Stimulated activated CD4-positive, alpha-beta T cell treated with anti-CD3 and anti-CD28 coated beads, TNF-alpha, amount 100 ng/mL, for 24 hours (primary cell): Measurements from ENCODE around the gene MGAT5B.

Experiments used
- DNase-seq, 3 experiments: peaks; one replicate each; pipeline ENCODE4 v3.0.0-alpha.2; 2020; ENCODE audit warnings: low read depth in 3 of 3

Gene MGAT5B

DNA sequence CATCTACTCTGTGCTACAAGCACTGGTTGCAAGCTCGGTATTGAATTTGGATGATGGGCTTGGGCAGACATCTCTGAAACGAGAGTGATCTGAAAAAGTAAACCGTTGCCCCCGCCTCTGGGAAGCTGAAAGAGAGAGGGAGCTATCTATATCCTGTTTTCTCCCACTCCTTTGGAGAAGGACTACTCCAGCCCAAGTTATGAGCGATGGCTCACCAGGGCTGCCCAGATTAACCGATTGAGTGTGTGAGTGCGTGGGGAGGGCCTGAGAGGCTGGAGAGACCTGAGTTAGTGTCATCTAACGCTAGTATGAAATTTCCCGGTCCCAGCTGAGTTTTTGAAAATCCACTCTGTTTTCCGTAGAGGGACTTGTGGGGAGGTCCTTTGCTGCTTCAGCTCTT, 11.5 kb downstream of the MGAT5B start:
- no peak for DNase-seq

DNA sequence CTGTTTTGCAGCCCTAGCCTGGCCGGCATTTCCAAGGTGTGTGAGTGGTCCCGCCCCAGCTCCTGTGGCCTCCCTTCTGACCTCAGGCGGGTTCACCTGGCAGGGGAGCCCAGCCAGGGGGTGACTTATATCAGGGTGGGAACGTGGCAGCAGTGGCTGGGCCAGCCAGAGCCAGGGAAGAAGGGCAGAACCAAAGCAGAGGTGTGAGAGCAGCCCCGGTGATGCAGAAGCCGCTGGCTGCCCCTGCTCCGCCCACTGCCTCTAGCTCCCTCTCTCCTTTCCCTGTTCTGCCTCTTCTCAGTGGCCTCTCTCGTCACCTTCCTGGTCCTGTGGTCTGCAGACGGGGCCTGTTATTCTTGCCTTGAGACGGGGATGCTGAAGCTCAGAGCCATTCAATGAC, 12.1 kb downstream of the MGAT5B start:
- DNase-seq, result no peak

DNA sequence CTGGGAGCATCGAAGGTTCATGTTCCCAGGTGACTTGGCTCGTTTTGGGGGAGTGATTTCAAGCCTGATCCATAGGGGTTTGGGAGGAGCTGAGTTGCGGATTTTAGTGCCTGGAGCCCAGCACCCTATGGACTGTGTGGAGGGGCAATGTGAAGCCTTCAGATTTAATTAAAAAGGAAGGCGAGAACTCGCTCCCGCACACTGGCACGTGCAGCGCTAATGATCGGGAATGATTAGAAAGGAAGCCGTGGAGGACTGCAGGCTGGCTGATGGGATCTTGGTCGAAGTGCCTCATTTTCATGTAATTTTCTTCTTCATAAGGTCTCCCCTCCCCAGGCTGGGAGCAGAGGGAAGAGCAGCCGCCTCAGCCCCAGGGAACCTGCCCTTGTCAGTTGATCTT, 12.8 kb downstream of the MGAT5B start:
- no peak for DNase-seq

DNA sequence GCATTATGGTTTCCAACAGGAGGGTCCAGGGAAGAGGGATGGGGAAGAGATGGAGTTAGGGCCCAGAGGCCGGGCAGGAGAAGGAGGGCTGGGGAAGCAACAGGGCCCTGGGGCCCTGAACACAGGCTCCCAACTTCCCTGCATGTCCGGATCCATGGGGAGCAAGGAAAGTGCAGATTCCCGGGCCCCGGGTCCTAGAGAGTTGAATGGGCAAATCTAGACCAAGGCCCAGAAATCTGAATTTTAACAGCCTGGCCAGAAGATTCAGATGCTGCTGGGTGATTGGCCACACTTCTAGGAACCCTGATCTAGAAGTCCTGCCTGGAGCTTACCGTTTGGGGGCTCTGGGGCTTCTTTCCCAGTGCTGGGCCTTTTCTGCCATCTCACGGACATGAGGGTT, 13.2 kb downstream of the MGAT5B start:
- no peak for DNase-seq

DNA sequence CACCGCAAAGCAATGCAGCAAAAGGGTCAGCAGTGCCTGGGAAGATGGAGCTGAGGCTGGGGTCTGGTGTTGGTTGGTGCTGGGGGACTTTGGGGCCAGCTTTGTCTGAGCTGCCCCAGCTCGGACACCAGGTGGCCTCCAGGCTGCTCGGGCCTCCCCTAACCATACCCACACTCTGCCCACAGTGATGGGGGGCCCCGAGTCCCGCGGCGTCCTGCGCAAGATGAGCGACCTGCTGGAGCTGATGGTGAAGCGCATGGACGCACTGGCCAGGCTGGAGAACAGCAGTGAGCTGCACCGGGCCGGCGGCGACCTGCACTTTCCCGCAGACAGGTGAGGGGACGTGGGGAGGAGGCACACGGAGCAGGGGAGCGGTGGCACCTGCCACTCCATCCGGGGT, 13.8 kb downstream of the MGAT5B start:
- DNase-seq, result no peak

DNA sequence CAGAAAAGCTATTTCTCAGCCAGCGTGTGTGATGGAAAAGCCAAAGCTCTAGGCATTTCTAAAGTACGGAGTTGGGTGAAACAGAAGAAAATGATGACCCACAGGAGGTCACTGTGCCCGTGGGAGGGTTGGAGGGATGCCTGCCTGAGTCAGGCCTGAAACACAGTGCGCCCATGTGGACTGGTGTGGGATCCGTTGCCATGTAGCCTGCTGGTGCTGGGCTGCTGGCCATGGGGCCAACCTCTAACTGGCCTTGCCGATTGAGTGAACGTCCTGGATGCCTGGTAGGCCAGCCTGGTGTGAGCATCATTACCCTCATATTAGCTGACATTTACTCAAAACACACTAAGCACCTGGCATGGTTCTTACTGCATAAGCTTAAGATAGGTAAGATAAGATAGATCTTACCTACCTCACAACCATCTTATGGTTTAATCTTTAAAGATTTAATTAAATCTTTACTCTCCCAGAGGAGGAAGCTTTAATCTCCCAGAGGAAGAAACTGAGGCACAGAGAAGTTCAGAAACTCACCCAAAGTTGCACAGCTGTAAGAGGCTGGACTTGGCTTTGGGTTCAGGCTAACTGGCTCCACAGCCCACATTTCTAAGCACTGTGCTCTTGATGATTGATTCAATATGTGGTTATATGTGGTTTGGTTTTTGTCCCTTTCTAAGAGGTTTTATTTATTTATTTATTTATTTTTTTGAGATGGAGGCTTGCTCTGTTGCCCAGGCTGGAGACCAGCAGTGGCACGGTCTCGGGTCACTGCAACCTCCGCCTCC, 15.7 kb downstream of the MGAT5B start:
- no peak for DNase-seq

DNA sequence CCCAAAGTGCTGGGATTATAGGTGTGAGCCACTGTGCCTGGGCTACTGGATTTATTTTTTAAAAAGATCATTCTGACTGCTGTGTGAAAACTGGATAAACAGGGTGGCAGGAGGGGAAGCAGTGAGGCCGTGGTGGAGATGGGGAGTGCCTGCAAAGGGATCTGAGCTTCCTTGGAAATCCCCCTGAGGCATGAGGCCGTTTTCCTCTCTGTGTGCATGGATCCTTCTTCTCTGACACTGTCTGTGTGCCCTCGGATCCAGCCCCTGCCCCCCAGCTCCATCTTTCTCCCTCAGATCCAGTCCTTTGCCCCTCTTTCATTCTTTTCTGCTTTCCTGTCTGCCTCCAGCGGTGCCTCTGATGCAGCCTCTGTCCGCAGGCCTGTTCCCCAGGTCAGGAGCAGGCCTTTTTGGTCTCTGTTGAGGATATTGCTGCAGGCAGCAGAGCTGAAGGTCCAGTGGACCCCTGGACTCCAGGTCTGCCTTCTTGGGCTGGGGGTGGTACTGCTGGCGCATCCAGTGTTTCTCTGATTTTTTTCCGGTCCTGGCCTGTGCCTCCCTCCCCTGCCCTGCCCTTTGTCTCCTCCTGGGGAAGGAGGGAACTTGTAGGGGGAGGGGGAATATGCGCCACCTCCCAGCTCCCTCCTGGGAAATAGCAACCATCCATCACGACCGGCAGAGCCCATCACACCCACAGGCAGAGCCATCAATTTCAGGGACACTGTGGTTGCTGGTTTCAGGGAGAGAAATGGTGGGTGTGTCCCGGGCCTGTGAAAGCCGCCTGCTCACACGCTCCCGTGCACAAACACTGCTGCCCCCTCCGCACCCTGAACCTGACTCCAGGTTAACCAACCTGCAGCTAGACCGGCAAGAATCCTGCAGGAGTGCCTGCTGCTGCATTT, 17.0 kb downstream of the MGAT5B start:
- DNase-seq, result no peak

DNA sequence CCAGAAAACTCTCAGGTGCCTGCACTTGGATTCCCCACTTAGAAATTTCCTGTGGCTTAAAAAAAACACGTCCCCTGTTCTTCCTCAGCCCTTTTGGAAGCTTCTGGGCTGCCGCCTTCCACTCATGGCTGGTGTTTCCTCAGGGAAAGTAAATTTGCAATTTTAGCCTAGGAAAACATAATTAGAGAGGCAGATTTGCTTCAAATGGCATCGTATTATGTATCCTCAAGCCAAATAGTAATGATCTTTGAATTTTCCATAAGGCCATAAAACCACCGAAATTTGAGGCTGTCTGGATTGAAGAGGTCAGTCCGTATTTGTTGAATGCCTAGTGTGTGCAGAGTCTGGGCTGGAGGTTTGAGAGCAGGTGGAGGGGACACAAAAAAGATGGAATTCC, 17.7 kb downstream of the MGAT5B start:
- no peak for DNase-seq

DNA sequence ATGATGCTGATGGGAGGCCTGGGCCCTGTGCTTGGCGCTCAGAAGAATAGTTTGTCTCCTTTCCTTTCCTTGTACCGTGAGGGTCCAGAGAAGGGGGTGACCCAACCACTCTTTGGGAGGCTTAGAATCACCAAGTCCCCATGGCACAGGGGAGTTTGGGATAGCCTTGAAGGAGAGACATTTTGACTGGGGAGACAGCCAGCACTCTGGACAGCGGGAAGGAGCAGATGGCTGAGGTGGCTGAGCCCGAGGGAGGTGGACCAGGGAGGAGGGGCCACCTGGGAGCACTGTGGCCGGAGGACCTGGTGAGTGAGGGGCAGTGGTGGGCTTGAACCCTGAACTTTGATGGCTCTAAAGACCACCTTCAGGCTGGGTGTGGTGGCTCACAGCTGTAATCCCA, 18.2 kb downstream of the MGAT5B start:
- no peak for DNase-seq

DNA sequence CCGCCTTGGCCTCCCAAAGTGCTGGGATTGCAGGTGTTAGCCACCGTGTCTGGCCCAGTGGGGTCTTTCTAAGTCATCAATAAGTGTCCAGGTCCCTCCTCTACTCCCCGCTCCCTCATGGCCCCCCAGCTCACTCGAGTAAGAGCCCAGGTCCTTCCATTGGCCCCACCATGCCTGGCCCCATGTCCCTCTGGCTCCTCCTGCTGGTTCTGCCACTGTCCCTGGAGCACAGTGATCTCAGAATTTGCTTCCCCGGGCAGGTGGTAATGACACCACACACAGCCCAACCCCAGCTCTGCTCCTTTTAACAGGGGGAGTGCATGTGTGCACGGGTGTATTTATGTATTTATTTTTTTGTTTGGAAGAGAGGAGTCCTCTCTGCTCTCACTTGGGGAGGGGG, 19.6 kb downstream of the MGAT5B start:
- DNase-seq, result no peak

DNA sequence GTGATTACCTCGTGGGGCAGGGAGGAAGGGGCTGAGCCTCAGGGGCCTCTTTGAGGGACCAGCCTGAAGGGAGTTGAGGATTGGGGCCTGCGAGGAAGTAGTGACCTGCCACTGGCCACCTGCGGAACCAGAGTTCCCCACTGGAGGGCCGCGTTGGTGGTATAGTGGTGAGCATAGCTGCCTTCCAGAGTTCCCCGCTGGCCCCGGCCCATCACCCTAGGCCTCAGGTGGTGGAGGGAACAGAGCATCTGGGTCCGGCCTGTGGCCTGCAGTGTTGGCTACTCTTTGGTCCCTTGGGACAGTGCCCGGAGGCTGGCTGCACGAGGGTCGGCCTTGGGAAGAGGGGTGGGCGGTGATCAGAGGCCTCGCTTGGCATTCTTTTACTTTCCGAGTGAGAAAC, 20.5 kb downstream of the MGAT5B start:
- no peak for DNase-seq

DNA sequence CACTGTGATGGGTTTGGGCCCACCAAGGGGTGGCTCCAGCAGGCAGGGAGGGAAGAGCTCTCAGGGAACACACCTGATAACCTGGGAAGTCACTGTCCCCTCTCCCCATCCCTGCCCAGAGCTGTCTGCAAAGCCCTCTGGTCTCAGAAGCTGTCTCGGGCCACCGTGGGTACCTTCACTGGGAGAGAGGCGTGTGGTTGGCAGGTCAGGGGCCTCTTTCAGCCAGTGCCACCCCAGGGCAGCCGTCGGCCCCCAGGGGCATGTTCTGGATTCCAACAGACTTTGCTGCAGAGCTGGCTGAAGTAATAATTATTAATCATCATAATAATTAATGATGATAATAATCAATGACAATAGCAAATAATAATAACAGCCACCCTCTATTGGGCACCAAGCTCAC, 21.1 kb downstream of the MGAT5B start:
- DNase-seq, result no peak

DNA sequence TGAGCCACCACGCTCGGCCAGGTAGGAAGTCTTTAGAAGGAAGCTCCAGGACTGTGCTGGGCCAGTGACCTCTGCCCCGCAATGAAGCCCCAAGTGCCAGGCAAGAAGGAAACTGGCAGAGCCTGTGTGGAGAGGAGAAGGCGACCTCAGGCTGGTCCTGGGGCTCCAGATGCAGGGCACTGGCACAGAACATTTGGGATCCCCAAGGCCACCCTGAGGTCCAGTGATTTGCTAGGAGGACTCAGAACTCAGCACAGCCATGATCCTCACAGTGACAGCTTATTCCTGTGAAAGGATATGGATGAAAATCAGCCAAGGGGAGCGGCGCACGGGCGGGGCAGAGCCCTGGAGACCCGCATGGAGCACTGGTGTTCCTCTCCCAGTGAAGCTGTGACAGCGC, 24.1 kb downstream of the MGAT5B start:
- DNase-seq, result no peak

DNA sequence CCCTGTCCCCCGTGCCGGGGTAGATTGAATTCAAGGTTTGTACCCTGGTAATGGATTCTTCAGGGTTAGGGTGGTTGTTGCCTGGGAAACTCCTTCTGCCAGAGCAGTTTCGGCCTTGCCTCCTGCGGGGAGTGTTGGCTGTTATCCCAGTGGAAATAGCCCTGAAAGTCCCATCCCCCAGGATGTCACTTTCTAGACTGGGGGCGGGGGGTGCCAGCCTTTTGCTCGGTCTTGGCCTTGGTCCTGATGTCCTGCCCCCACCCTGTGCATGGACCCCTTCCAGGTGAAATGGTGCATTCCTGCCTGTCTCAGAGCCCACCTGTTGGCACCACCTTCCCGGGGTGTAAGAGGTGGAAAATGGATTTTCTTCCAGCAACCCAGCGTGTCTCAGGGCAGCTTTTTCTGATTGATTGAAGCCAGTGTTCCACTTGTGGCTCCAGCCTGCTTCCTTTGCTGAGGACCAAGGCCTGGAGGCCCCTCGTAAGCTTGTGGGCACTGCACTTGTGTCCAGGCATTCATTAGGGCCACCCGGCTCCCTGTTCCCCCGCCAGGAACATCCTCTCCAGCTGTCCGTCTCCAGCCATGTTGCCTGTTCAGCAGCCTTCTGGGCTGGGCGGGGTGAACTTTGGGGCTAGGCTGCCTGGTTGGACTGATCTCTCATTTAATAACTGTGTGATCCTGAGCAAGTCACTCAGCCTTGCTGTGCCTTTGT, 25.6 kb downstream of the MGAT5B start:
- DNase-seq, result no peak

DNA sequence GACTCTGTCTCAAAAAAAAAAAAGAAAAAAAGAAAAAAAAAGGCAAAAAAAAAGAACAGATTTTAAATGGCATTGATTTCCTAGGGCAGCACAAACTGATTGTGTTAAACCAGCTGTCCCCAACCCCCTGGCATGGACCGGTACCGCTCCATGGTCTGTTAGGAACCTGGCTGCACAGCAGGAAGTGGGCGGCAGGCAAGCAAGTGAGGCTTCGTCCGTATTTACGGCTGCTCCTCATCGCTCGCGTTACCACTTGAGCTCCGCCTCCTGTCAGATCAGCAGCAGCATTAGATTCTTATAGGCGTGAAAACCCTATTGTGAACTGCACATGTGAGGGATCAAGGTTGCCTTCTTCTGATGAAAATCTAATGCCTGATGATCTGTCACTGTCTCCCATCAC, 26.6 kb downstream of the MGAT5B start:
- DNase-seq, result no peak

DNA sequence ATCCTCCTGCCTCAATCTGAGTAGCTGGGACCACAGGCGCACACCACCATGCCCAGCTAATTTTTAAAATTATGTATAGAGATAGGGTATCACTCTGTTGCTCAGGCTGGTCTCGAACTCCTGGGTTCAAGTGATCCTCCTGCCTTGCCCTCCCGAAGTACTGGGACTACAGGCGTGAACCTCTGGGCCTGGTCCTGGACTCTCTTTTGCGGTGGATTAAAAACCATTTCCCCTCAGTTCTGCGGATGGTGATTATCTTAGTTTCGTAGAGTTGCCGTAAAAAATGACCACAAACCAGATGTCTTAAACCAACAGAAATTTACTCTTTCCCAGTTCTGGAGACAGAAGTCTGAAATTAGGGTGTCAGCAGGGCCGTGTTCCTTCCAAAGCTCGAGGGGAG, 28.8 kb downstream of the MGAT5B start:
- no peak for DNase-seq

DNA sequence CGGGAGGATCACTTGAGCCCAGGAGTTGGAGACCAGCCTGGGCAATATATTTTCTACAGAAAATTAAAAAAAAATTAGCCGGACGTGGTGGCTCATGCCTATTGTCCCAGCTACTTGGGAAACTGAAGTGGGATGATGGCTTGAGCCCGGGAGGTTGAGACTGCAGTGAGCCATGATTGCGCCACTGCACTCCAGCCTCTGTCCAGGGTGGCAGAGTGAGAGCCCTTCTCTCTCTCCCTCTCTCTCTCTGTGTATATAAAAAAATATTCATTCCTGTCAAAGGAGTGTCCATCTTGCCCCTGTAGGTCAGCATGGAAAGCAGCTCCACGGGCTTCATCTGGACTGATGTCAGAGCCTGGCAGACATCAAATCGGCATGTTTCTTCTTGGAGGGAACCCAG, 31.2 kb downstream of the MGAT5B start:
- no peak for DNase-seq

DNA sequence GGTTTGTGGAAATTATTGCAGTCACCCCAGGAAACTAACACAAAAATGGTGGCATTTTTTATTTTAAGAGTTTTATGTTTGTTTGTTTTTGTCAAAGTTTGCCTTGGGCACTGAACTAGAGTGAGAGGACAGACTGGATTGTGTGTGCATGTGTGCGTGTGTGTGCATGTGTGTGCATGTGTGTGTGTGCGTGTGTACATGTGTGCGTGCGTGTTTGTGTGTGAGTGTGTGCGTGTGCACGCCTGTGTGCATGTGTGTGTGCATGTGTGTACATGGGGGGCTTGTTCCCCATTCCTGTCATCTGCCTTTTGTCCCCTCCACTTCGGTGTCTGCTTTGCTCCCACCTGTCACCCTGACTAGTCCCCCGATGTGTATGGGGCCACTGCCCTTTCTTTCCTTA, 32.5 kb downstream of the MGAT5B start:
- DNase-seq, result no peak

DNA sequence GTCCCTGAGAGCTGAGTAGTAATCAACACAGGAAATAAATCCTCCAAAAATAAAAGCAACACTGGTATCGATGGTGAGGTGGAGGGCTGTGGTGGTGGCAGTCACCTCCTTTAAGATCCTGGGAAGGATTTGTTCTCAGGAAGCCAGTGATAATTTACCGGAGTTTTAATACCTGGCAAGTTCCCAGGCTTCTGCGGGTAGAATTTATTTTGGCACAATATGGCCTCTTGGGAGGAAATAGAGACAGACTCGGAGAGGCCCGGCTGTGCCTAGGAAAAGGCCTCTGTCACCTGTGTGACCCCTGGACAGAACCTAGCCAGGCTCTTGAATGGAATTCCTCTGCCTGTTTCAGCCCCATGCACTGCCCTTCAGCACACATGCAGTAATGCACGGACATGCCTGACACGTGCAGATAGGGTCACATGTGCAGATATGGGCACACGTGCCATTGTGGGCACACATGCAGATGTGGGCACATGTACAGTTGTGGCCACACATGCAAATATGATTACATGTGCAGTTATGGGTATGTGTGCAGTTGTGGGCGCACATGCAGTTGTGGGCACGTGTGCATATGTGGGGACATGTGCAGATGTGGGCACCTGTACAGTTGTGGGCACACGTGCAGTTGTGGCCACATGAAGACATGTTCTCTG, 33.5 kb downstream of the MGAT5B start:
- DNase-seq, result no peak

DNA sequence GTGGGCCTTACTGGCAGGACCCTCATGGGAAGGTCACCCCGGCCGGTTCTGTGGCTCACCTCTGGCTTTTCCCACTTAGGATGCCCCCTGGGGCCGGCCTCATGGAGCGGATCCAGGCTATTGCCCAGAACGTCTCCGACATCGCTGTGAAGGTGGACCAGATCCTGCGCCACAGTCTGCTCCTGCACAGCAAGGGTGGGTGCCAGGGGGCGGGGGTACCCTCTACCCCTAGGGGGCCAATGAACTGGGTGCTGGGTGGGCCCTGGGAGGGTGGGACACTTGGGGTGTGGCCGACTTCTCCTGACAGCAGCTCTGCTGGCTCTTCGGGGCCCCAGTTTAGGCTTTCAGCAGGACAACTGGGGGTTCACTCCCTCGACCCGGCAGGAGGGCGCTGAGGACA, 34.3 kb downstream of the MGAT5B start:
- no peak for DNase-seq

DNA sequence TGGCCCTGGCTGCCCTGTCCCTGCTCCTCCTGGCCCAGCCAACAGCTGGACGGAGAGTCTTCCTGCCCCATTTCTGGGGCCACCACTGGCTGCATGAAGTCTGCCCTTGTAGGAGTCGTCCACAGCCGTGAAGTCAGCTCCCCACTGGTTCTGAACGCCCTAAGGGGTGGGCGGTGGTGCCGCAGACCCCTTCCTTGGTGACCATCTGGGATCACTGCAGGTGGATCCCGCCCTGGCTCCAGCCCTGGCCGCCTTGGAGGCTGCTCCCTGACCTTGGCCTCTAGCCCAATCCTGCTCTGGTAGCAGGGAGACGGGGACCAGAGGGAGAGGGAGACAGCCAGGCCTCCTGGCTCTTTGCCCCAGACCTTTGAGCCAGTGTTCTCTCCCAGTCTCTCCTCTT, 35.4 kb downstream of the MGAT5B start:
- DNase-seq, result no peak

DNA sequence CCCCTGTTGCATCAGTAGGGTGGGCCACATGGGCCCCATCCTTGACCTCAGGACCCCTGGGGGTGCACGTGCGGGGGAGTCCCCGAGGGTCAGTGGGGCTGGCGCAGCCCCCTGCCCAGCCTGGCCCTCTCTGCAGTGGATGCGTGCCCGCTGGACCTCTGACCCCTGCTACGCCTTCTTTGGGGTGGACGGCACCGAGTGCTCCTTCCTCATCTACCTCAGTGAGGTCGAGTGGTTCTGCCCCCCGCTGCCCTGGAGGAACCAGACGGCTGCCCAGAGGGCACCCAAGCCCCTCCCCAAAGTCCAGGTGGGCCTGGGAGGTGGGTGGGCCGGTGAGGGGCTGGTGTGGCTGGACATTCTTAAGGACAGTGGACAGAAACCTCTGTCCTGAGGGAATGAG, 35.9 kb downstream of the MGAT5B start:
- no peak for DNase-seq
